GM19193 (cell line): ENCODE measurements around the gene MARVELD1.

ENCODE experiments used
- POLR2A ChIP-seq: IDR thresholded peaks from 4 replicates; pipeline ENCODE4 v1.6.1; 2011; ENCODE audit not compliant: insufficient read depth, insufficient read length; ENCODE audit errors: extremely low read depth

MARVELD1 gene

GRCh38 chr10:97708976-97709946 is 4.3 kb upstream of the MARVELD1 start:
- no peak for TF ChIP-seq POLR2A

- no peak for TF ChIP-seq POLR2A
Measured at GRCh38 chr10:97711640-97712572, 1.6 kb upstream of the MARVELD1 start.

GRCh38 chr10:97713826-97714400 is 383 bp downstream of the MARVELD1 start:
- peak; percentile 26 for TF ChIP-seq POLR2A

- no peak for TF ChIP-seq POLR2A
Measured at GRCh38 chr10:97714401-97715258, 1.1 kb downstream of the MARVELD1 start.

- TF ChIP-seq POLR2A: no peak
Measured at GRCh38 chr10:97715259-97715874, 1.8 kb downstream of the MARVELD1 start.

- no peak for TF ChIP-seq POLR2A
Measured at GRCh38 chr10:97717627-97718026, 4.1 kb downstream of the MARVELD1 start.

GRCh38 chr10:97718178-97718577 is 4.6 kb downstream of the MARVELD1 start:
- no peak for TF ChIP-seq POLR2A

GRCh38 chr10:97718659-97719142 is 5.2 kb downstream of the MARVELD1 start:
- no peak for TF ChIP-seq POLR2A

- no peak for TF ChIP-seq POLR2A
Measured at GRCh38 chr10:97719602-97720001, 6.1 kb downstream of the MARVELD1 start.

- no peak for TF ChIP-seq POLR2A
Measured at GRCh38 chr10:97721871-97722780, 8.6 kb downstream of the MARVELD1 start.

- no peak for TF ChIP-seq POLR2A
Measured at GRCh38 chr10:97723001-97723400, 9.5 kb downstream of the MARVELD1 start.

GRCh38 chr10:97724341-97724941 is 10.9 kb downstream of the MARVELD1 start:
- TF ChIP-seq POLR2A: no peak
